Measurements from ENCODE around the gene CARD11. TPM values are rescaled to one million over a fixed set of nuclear protein-coding genes. Genes with fewer than 3 reads are reported as not detected.

Gene CARD11
- total and polyA plus RNA-seq, 5 donors from 2014 or later: 7.1 to 118 (median 10.8) TPM

DNA sequence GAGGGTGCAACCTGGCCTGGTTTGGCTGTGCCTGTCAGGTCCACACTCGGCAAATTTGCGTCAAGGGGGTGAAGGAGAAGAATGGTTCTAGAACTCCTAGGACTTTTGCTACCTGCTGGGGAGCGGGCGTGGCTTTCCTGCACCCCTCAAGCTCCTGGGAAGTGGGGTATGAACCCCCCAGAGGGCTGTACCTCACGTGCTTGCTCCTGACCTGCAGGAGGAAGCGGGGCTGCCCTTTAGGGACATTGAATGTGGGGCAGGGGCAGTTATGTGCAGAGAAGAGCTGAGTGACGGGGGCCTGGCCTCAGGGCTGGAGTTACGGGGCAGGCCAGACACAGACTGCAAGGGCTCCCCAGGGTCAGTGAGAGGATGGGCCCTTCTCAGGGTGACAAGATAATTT, 138.2 kb downstream of the CARD11 start:
- ATAC-seq (ENCODE audit: low read depth in 2 of 2) (no peak), DNase-seq (no peak)
- Histone ChIP-seq H3K4me3 (ENCODE audit: low read depth, low read length) (no peak overlapping the region), H3K4me1 (ENCODE audit: control insufficient read depth, insufficient read depth, low read length, poor library complexity, severe bottlenecking) (peaks cover 15% of the 10 kb centered on the region), H3K36me3 (ENCODE audit: control insufficient read depth, insufficient read depth, low read length) (peaks cover 43% of the 10 kb centered on the region), H3K9me3 (ENCODE audit: control insufficient read depth in 2 of 2, low read length in 2 of 2) (peaks cover 0 to 5% of the 10 kb centered on the region in 2 experiments), H3K27me3 (ENCODE audit: control insufficient read depth, insufficient read depth, low read length) (no peaks in the 10 kb centered on the region), H3K27ac (ENCODE audit: insufficient read depth, low read length, poor library complexity, severe bottlenecking) (no peak overlapping the region)
- peak overlapping the region in 2 of 3 donors; percentile 63 to 65 for H3K27ac Mint-ChIP-seq
- H3K9me3 Mint-ChIP-seq: no peaks in the 10 kb centered on the region
- no peaks in the 10 kb centered on the region for H3K27me3 Mint-ChIP-seq
- peaks cover 40% of the 10 kb centered on the region for H3K36me3 Mint-ChIP-seq
- H3K4me1 Mint-ChIP-seq: peaks cover 3 to 10% (median 4%) of the 10 kb centered on the region in 4 donors
- H3K4me3 Mint-ChIP-seq: peak overlapping the region in 1 of 4 donors; percentile 18

DNA sequence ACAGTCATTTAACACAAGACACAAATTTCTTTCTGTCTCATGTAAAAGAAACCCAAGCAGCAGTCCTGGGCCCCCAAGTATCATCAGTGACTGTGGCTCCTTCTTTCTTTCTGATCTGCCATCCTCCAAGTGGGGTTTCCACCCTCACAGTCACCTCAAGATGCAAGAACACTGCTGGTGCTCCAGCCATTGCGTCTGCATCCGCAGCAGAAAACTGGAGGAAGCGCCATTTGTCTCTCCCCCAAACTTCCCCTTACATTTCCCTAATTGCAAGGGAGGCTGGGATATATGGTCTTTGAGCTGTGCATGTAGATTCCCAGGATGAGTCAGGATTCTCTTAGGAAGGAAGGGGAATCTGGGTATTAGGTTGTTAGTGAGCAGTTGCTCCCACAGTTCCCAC, 138.6 kb downstream of the CARD11 start:
- Histone ChIP-seq H3K9me3 (ENCODE audit: control insufficient read depth in 2 of 2, low read length in 2 of 2) (peaks cover 0 to 5% of the 10 kb centered on the region in 2 experiments), H3K36me3 (ENCODE audit: control insufficient read depth, insufficient read depth, low read length) (peaks cover 40% of the 10 kb centered on the region), H3K27me3 (ENCODE audit: control insufficient read depth, insufficient read depth, low read length) (no peaks in the 10 kb centered on the region), H3K4me3 (ENCODE audit: low read depth, low read length) (no peak overlapping the region), H3K27ac (ENCODE audit: insufficient read depth, low read length, poor library complexity, severe bottlenecking) (no peak overlapping the region), H3K4me1 (ENCODE audit: control insufficient read depth, insufficient read depth, low read length, poor library complexity, severe bottlenecking) (peaks cover 15% of the 10 kb centered on the region)
- Mint-ChIP-seq H3K4me1 (peaks cover 3 to 10% (median 4%) of the 10 kb centered on the region in 4 donors), H3K27ac (peak overlapping the region in 1 of 3 donors; percentile 63), H3K4me3 (no peak overlapping the region), H3K36me3 (peaks cover 40% of the 10 kb centered on the region), H3K9me3 (no peaks in the 10 kb centered on the region), H3K27me3 (no peaks in the 10 kb centered on the region)
- DNase-seq (no peak), ATAC-seq (ENCODE audit: low read depth in 2 of 2) (no peak)

DNA sequence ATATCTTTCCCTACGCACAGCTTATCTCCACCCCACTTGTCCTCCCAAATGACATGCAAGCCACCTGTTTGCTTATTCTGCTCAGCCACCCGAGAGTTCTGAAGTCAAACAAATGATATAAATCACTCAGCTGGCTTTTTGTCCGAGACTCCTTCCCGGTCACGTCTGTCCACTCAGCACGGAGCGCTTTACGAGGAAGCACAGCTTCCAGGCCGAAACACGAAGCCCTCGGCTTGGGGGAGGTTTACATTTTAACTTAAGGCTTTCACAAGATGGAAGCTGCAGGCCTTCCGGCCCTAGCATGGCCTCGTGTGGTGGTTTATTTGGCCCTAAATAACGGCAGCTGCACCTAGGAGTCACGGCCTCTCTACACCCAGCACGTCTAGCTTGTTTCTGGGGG, 139.5 kb downstream of the CARD11 start:
- DNase-seq (no peak), ATAC-seq (ENCODE audit: low read depth in 2 of 2) (no peak)
- Histone ChIP-seq H3K36me3 (ENCODE audit: control insufficient read depth, insufficient read depth, low read length) (peaks cover 34% of the 10 kb centered on the region), H3K27me3 (ENCODE audit: control insufficient read depth, insufficient read depth, low read length) (no peaks in the 10 kb centered on the region), H3K27ac (ENCODE audit: insufficient read depth, low read length, poor library complexity, severe bottlenecking) (no peak overlapping the region), H3K4me3 (ENCODE audit: low read depth, low read length) (no peak overlapping the region), H3K9me3 (ENCODE audit: control insufficient read depth in 2 of 2, low read length in 2 of 2) (peaks cover 0 to 5% of the 10 kb centered on the region in 2 experiments), H3K4me1 (ENCODE audit: control insufficient read depth, insufficient read depth, low read length, poor library complexity, severe bottlenecking) (peaks cover 15% of the 10 kb centered on the region)
- peak overlapping the region in 1 of 4 donors; percentile 10 for H3K4me3 Mint-ChIP-seq
- peak overlapping the region in 2 of 3 donors; percentile 47 to 72 for H3K27ac Mint-ChIP-seq
- H3K27me3 Mint-ChIP-seq: no peaks in the 10 kb centered on the region
- H3K4me1 Mint-ChIP-seq: peaks cover 3 to 10% (median 4%) of the 10 kb centered on the region in 4 donors
- no peaks in the 10 kb centered on the region for H3K9me3 Mint-ChIP-seq
- H3K36me3 Mint-ChIP-seq: peaks cover 40% of the 10 kb centered on the region

DNA sequence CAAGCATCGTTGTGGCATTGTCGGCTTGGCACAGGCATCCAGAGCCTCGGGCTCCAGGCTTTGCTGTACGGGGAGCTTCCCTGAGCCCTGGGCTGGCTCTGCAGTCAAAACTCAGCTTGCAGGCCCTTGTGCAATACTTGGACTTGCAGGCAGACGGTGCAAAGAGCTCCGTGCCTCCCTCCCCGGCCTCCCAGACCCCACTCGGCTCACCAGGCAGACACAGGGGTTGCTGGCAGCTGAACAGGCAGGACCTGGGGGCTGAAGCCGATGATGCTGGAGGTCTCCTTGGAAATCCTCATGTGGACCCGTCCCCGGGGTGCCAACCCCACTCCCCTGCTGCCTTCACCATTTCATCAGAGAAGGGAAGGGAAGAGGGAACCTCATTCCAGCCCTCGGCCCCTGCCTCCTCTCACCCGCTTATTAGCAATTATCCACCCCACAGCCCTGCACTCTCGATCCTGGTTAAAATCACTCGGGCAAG, 139.9 kb downstream of the CARD11 start:
- peaks cover 34% of the 10 kb centered on the region for H3K36me3 ChIP-seq (ENCODE audit: control insufficient read depth, insufficient read depth, low read length)

GRCh38 chr7:2897023-2897422, 146.6 kb downstream of the CARD11 start:
- no peaks in the 10 kb centered on the region for H3K27me3 ChIP-seq (ENCODE audit: control insufficient read depth, insufficient read depth, low read length)
- H3K27ac Mint-ChIP-seq: peak overlapping the region in 1 of 3 donors; percentile 74
- peaks cover 0 to 23% (median 11%) of the 10 kb centered on the region in 4 donors for H3K4me1 Mint-ChIP-seq
- H3K36me3 ChIP-seq (ENCODE audit: control insufficient read depth, insufficient read depth, low read length): no peaks in the 10 kb centered on the region
- H3K36me3 Mint-ChIP-seq: peaks cover 3% of the 10 kb centered on the region
- no peaks in the 10 kb centered on the region for H3K9me3 ChIP-seq (ENCODE audit: control insufficient read depth in 2 of 2, low read length in 2 of 2)
- H3K4me1 ChIP-seq (ENCODE audit: control insufficient read depth, insufficient read depth, low read length, poor library complexity, severe bottlenecking): peaks cover 18% of the 10 kb centered on the region
- no peak for ATAC-seq (ENCODE audit: low read depth in 2 of 2)
- H3K9me3 Mint-ChIP-seq: no peaks in the 10 kb centered on the region
- H3K27me3 Mint-ChIP-seq: peaks cover 4% of the 10 kb centered on the region
- no peak overlapping the region for H3K4me3 ChIP-seq (ENCODE audit: low read depth, low read length)
- H3K27ac ChIP-seq (ENCODE audit: insufficient read depth, low read length, poor library complexity, severe bottlenecking): no peak overlapping the region
- DNase-seq: no peak
- no peak overlapping the region for H3K4me3 Mint-ChIP-seq

More for the DNA sequence above, 139.9 kb downstream of the CARD11 start:
- no peak overlapping the region for H3K4me3 ChIP-seq (ENCODE audit: low read depth, low read length)
- H3K4me1 ChIP-seq (ENCODE audit: control insufficient read depth, insufficient read depth, low read length, poor library complexity, severe bottlenecking): peaks cover 15% of the 10 kb centered on the region
- H3K9me3 Mint-ChIP-seq: no peaks in the 10 kb centered on the region
- H3K4me3 Mint-ChIP-seq: no peak overlapping the region
- peaks cover 3 to 10% (median 4%) of the 10 kb centered on the region in 4 donors for H3K4me1 Mint-ChIP-seq
- peaks cover 0 to 5% of the 10 kb centered on the region in 2 experiments for H3K9me3 ChIP-seq (ENCODE audit: control insufficient read depth in 2 of 2, low read length in 2 of 2)
- ATAC-seq (ENCODE audit: low read depth in 2 of 2) (no peak), DNase-seq (no peak)
- no peak overlapping the region for H3K27ac ChIP-seq (ENCODE audit: insufficient read depth, low read length, poor library complexity, severe bottlenecking)
- H3K27me3 Mint-ChIP-seq: no peaks in the 10 kb centered on the region
- no peaks in the 10 kb centered on the region for H3K27me3 ChIP-seq (ENCODE audit: control insufficient read depth, insufficient read depth, low read length)
- H3K27ac Mint-ChIP-seq: peak overlapping the region in 2 of 3 donors; percentile 47 to 72
- H3K36me3 Mint-ChIP-seq: peaks cover 40% of the 10 kb centered on the region

DNA sequence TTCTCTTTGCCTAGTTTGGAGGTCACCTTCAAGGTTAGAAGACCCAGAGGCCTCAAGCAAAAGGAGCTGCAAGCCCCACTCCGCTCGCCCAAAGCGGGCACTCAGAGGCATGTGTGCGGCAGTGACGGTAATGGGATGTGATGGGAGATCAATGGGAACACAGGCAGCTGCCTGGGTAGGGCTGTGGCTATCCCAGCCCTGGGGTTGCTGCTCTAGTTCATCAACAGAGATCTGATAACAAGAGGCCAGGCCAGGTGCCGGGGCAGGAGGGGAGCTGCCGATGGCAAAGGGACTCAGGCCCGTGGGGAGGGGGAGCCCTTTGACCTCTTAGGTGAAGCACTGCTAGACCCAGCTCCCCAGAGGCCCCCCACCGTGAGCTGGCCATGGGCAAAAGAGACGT, 147.5 kb downstream of the CARD11 start:
- Mint-ChIP-seq H3K4me3 (peak overlapping the region in 1 of 4 donors; percentile 56), H3K27ac (no peak overlapping the region), H3K36me3 (peaks cover 1% of the 10 kb centered on the region), H3K27me3 (peaks cover 4% of the 10 kb centered on the region), H3K4me1 (peaks cover 0 to 21% (median 11%) of the 10 kb centered on the region in 4 donors), H3K9me3 (no peaks in the 10 kb centered on the region)
- Histone ChIP-seq H3K27me3 (ENCODE audit: control insufficient read depth, insufficient read depth, low read length) (no peaks in the 10 kb centered on the region), H3K9me3 (ENCODE audit: control insufficient read depth in 2 of 2, low read length in 2 of 2) (no peaks in the 10 kb centered on the region), H3K4me1 (ENCODE audit: control insufficient read depth, insufficient read depth, low read length, poor library complexity, severe bottlenecking) (peaks cover 16% of the 10 kb centered on the region), H3K4me3 (ENCODE audit: low read depth, low read length) (no peak overlapping the region), H3K36me3 (ENCODE audit: control insufficient read depth, insufficient read depth, low read length) (no peaks in the 10 kb centered on the region), H3K27ac (ENCODE audit: insufficient read depth, low read length, poor library complexity, severe bottlenecking) (no peak overlapping the region)
- no peak for DNase-seq
- ATAC-seq (ENCODE audit: low read depth in 2 of 2): no peak

DNA sequence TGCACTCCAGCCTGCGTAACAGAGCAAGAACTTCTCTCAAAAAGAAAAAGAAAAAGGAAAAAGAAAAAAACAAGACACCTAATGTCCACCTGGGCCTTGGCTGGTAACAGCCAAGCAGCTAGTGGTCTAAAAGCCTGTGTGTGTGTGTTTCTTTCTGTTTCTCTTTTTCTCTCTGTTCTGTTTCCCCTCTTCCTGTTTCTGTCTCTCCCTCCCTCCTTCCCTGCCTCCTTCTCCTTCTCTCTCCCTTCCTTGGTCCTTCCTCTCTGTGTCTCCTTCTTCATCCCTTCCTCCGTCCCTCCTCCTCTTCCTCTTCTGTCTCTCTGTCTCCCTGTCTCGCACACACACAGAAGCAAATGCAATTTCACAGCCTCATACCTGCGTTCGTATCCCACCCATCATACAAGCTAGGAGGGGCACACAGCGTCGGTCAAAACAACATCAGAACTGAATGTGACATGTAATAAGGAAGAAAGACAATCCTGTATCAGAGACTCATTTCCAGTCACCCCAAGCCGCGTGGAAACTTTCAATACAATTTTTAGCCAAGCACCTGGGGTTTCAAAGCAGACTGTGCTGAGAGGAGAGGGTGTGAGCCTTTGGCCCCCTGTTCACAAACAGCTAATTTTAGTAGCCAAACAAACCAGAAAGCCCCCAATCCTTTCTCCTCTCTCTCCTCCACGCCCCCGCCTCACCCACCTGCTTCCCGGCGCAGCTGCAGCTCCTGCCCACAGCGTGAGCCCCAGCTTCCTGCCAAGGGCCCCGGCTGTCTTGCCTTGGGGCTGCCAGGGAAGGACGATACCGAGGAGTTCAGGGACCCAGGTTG, 149.3 kb downstream of the CARD11 start:
- Histone ChIP-seq H3K4me3 (ENCODE audit: low read depth, low read length) (peak overlapping the region; percentile 85), H3K36me3 (ENCODE audit: control insufficient read depth, insufficient read depth, low read length) (no peaks in the 10 kb centered on the region), H3K4me1 (ENCODE audit: control insufficient read depth, insufficient read depth, low read length, poor library complexity, severe bottlenecking) (peaks cover 16% of the 10 kb centered on the region), H3K9me3 (ENCODE audit: control insufficient read depth in 2 of 2, low read length in 2 of 2) (no peaks in the 10 kb centered on the region), H3K27me3 (ENCODE audit: control insufficient read depth, insufficient read depth, low read length) (no peaks in the 10 kb centered on the region), H3K27ac (ENCODE audit: insufficient read depth, low read length, poor library complexity, severe bottlenecking) (no peak overlapping the region)
- no peaks in the 10 kb centered on the region for H3K36me3 Mint-ChIP-seq
- DNase-seq: peak in 2 of 3 donors; percentile 29 to 63
- no peaks in the 10 kb centered on the region for H3K9me3 Mint-ChIP-seq
- peak; percentile 68 to 77 for ATAC-seq (ENCODE audit: low read depth in 2 of 2)
- peak overlapping the region; percentile 39 to 86 (median 85) for H3K27ac Mint-ChIP-seq
- H3K4me1 Mint-ChIP-seq: peaks cover 0 to 19% (median 11%) of the 10 kb centered on the region in 4 donors
- peaks cover 4% of the 10 kb centered on the region for H3K27me3 Mint-ChIP-seq
- H3K4me3 Mint-ChIP-seq: peak overlapping the region; percentile 65 to 92 (median 82)
